Parathyroid adenoma (tissue), 2 donors: ENCODE data around the gene EXOC7.

Experiments
- H2AFZ ChIP-seq: fragments of 300-600 bp; sonication (generic); one replicate; pipeline ENCODE4 v1.7.0; 2017; ENCODE audit warnings: antibody characterized with exemption, mild to moderate bottlenecking
- H3K27ac ChIP-seq: fragments of 300-600 bp; sonication (generic); one replicate; pipeline ENCODE4 v1.7.0; 2017
- H3K27me3 ChIP-seq: fragments of 300-600 bp; sonication (generic); one replicate; pipeline ENCODE4 v1.7.0; 2017; ENCODE audit warnings: low read length; ENCODE audit not compliant: control insufficient read depth, insufficient read depth
- H3K36me3 ChIP-seq: fragments of 300-600 bp; sonication (generic); one replicate; pipeline ENCODE4 v1.7.0; 2017; ENCODE audit warnings: low read length; ENCODE audit not compliant: control insufficient read depth, insufficient read depth
- H3K4me1 ChIP-seq: fragments of 300-600 bp; sonication (generic); one replicate; pipeline ENCODE4 v1.7.0; 2017; ENCODE audit warnings: control low read depth
- H3K4me2 ChIP-seq: fragments of 300-600 bp; sonication (generic); one replicate; pipeline ENCODE4 v1.7.0; 2017; ENCODE audit warnings: low read length
- H3K4me3 ChIP-seq: fragments of 300-600 bp; sonication (generic); one replicate; pipeline ENCODE4 v1.7.0; 2017; ENCODE audit warnings: low read depth, low read length
- H3K79me2 ChIP-seq: fragments of 300-600 bp; sonication (generic); one replicate; pipeline ENCODE4 v1.7.0; 2017; ENCODE audit warnings: control low read depth
- H3K9ac ChIP-seq: fragments of 300-600 bp; sonication (generic); one replicate; pipeline ENCODE4 v1.7.0; 2017; ENCODE audit warnings: mild to moderate bottlenecking
- H3K9me3 ChIP-seq: fragments of 300-600 bp; sonication (generic); one replicate; pipeline ENCODE4 v1.7.0; 2017; ENCODE audit warnings: low read length; ENCODE audit not compliant: control insufficient read depth
- CTCF ChIP-seq: fragments of 300-600 bp; sonication (generic); IDR thresholded peaks from one replicate; pipeline ENCODE4 v1.7.0; 2017; ENCODE audit warnings: antibody characterized with exemption, mild to moderate bottlenecking
- donor health status: primary hyperparathyroidism.

EXOC7 gene

GRCh38 chr17:76074390-76075363, 28.9 kb downstream of the EXOC7 start, which contains the start of gene GALR2:
Gene GALR2, plus strand, starts transcription at chr17:76074781. Its CDS starts 103 bp downstream, at chr17:76074884.
- H3K9ac ChIP-seq: no peak within 1 kb of the TSS
- H2AFZ ChIP-seq: peak within 1 kb of the TSS; percentile 12
- H3K4me2 ChIP-seq: peak within 1 kb of the TSS; percentile 11
- no peaks in the 10 kb centered on the region for H3K9me3 ChIP-seq
- H3K27ac ChIP-seq: no peak within 1 kb of the TSS
- H3K4me1 ChIP-seq: peaks cover 36% of the 10 kb centered on the region
- TF ChIP-seq CTCF: no peak
- peaks cover 15% of the 10 kb centered on the region for H3K79me2 ChIP-seq
- no peaks in the 10 kb centered on the region for H3K36me3 ChIP-seq
- H3K4me3 ChIP-seq: no peak within 1 kb of the TSS
- peaks cover 3% of the 10 kb centered on the region for H3K27me3 ChIP-seq

GRCh38 chr17:76072148-76072858, 31.3 kb downstream of the EXOC7 start, which contains the start of gene SRP68:
Gene SRP68, minus strand, starts transcription at chr17:76072517. Its CDS starts 26 bp downstream, at chr17:76072491.
- peak within 1 kb of the TSS; percentile 99 for H3K4me2 ChIP-seq
- no peak for TF ChIP-seq CTCF
- H3K27ac ChIP-seq: peak within 1 kb of the TSS; percentile 43
- H3K9me3 ChIP-seq: no peaks in the 10 kb centered on the region
- H3K4me3 ChIP-seq: peak within 1 kb of the TSS; percentile 89
- H3K9ac ChIP-seq: peak within 1 kb of the TSS; percentile 37
- H3K27me3 ChIP-seq: peaks cover 3% of the 10 kb centered on the region
- H2AFZ ChIP-seq: peak within 1 kb of the TSS; percentile 100
- H3K79me2 ChIP-seq: peaks cover 15% of the 10 kb centered on the region
- no peaks in the 10 kb centered on the region for H3K36me3 ChIP-seq
- peaks cover 26% of the 10 kb centered on the region for H3K4me1 ChIP-seq

- peaks cover 22% of the 10 kb centered on the region for H3K4me1 ChIP-seq
- H3K9me3 ChIP-seq: no peaks in the 10 kb centered on the region
- no peaks in the 10 kb centered on the region for H3K36me3 ChIP-seq
- H3K27me3 ChIP-seq: peaks cover 3% of the 10 kb centered on the region
- no peak for TF ChIP-seq CTCF
- peak overlapping the region; percentile 89 for H3K4me3 ChIP-seq
- peak overlapping the region; percentile 37 for H3K9ac ChIP-seq
- H3K27ac ChIP-seq: no peak overlapping the region
- H3K4me2 ChIP-seq: peak overlapping the region; percentile 99
- H2AFZ ChIP-seq: peak overlapping the region; percentile 100
- H3K79me2 ChIP-seq: peaks cover 15% of the 10 kb centered on the region
These were observed 31.9 kb downstream of the EXOC7 start for GRCh38 chr17:76071531-76072147.

GRCh38 chr17:76065775-76066174, 37.8 kb downstream of the EXOC7 start:
- Histone ChIP-seq H3K27me3 (no peaks in the 10 kb centered on the region), H3K9me3 (no peaks in the 10 kb centered on the region), H3K9ac (no peak overlapping the region), H3K4me2 (no peak overlapping the region), H3K4me1 (peaks cover 5% of the 10 kb centered on the region), H2AFZ (no peak overlapping the region), H3K36me3 (no peaks in the 10 kb centered on the region), H3K79me2 (peaks cover 5% of the 10 kb centered on the region), H3K27ac (no peak overlapping the region), H3K4me3 (no peak overlapping the region)
- TF ChIP-seq CTCF: no peak
